Suprapubic skin (tissue), 3 donors: ENCODE measurements around the gene CTSL.

Experiments used
- EP300 ChIP-seq: sonication (generic); formaldehyde crosslinking; IDR thresholded peaks from one replicate; pipeline ENCODE4 v1.6.1; 2017; ENCODE audit warnings: antibody characterized with exemption
- TF ChIP-seq, protein P1 (sequence below), 2 donors: fragments of 200-600 bp in 1 of 2; fragments of 450-650 bp in 1 of 2; sonication (generic) in 1 of 2; IDR thresholded peaks; one replicate each; pipeline ENCODE4 v1.5.1; 2016 to 2019; ENCODE audit warnings: antibody characterized with exemption in 2 of 2, mild to moderate bottlenecking in 1 of 2, moderate library complexity in 1 of 2

DNA sequence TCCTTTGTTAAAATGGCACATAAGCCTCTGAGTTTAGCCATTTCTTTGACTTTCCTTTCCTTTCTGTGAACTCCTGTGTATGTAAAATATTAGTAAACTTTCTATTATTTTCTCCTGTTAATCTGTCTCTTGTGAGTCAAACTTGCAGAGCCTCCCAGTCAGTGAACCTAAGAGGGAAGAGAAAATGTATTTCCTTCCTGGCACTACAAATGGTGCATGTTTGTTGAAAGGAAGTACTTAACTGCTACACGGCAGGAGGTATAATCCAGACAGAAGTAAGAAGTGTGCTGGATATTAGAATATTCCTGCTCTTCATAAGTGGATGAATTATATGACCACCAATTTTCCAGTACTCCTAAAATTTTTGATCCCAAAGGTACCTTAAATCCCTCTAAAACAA, 23.0 kb downstream of the CTSL start:
- TF ChIP-seq, protein P1, sequence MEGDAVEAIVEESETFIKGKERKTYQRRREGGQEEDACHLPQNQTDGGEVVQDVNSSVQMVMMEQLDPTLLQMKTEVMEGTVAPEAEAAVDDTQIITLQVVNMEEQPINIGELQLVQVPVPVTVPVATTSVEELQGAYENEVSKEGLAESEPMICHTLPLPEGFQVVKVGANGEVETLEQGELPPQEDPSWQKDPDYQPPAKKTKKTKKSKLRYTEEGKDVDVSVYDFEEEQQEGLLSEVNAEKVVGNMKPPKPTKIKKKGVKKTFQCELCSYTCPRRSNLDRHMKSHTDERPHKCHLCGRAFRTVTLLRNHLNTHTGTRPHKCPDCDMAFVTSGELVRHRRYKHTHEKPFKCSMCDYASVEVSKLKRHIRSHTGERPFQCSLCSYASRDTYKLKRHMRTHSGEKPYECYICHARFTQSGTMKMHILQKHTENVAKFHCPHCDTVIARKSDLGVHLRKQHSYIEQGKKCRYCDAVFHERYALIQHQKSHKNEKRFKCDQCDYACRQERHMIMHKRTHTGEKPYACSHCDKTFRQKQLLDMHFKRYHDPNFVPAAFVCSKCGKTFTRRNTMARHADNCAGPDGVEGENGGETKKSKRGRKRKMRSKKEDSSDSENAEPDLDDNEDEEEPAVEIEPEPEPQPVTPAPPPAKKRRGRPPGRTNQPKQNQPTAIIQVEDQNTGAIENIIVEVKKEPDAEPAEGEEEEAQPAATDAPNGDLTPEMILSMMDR (IDR thresholded peaks at IDR 0.05), result no peak
- no peak for TF ChIP-seq EP300
